ENCODE data around the gene CPPED1. TPM values are rescaled to one million over a fixed set of nuclear protein-coding genes. Genes with fewer than 3 reads are reported as not detected.

Gene CPPED1
- total RNA-seq, 2 donors from 2014 or later, result 22.8 to 29.1 TPM

DNA sequence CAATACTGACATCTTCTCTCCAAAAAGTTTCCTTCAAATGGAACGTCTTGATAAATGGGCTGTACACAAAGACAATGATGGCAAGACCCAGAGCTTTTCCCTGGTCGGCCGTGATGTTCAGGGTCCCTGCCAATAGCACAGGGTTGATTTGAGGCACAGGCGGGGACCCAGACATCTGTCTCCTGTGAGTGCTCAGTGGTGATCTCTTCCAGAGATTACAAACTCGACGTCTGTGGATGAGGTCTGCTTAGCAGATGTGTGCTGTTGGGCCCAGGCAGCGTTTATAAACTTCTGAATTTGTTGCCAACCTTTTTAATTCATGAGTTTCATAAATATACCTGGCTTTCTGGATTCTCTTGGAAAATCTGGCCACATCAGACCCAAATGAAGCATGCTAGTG is 14.9 kb downstream of the CPPED1 start:
- TF ChIP-seq CTCF (IDR thresholded peaks at IDR 0.05), result no peak

GRCh38 chr16:12786081-12786480 is 17.6 kb downstream of the CPPED1 start:
- Histone ChIP-seq H3K4me1 (no peaks in the 10 kb centered on the region), H3K4me3 (no peak overlapping the region), H3K9ac (ENCODE audit: low read depth in 2 of 2, low read length in 2 of 2) (no peak overlapping the region), H3K27ac (no peak overlapping the region), H3K36me3 (no peaks in the 10 kb centered on the region), H3K9me3 (no peaks in the 10 kb centered on the region), H3K27me3 (no peaks in the 10 kb centered on the region)
- intact Hi-C loops (cut with DNase I), result no loop called here
- no peak for TF ChIP-seq CTCF (IDR thresholded peaks at IDR 0.05)
- DNase-seq, result no peak

More for the DNA sequence above, 14.9 kb downstream of the CPPED1 start:
- H3K4me1 ChIP-seq, result no peaks in the 10 kb centered on the region
- no peak overlapping the region for H3K27ac ChIP-seq
- H3K36me3 ChIP-seq, result no peaks in the 10 kb centered on the region
- no peak overlapping the region for H3K9ac ChIP-seq (ENCODE audit: low read depth in 2 of 2, low read length in 2 of 2)
- no peak for DNase-seq
- no peaks in the 10 kb centered on the region for H3K27me3 ChIP-seq
- intact Hi-C loops (cut with DNase I), result no loop called here
- H3K4me3 ChIP-seq, result no peak overlapping the region
- H3K9me3 ChIP-seq, result no peaks in the 10 kb centered on the region

GRCh38 chr16:12784076-12784475 is 19.6 kb downstream of the CPPED1 start:
- Histone ChIP-seq H3K9me3 (no peaks in the 10 kb centered on the region), H3K27me3 (no peaks in the 10 kb centered on the region), H3K9ac (ENCODE audit: low read depth in 2 of 2, low read length in 2 of 2) (no peak overlapping the region), H3K4me3 (no peak overlapping the region), H3K27ac (no peak overlapping the region), H3K4me1 (no peaks in the 10 kb centered on the region), H3K36me3 (no peaks in the 10 kb centered on the region)
- intact Hi-C loops (cut with DNase I), result no loop called here
- no peak for TF ChIP-seq CTCF (IDR thresholded peaks at IDR 0.05)
- no peak for DNase-seq

DNA sequence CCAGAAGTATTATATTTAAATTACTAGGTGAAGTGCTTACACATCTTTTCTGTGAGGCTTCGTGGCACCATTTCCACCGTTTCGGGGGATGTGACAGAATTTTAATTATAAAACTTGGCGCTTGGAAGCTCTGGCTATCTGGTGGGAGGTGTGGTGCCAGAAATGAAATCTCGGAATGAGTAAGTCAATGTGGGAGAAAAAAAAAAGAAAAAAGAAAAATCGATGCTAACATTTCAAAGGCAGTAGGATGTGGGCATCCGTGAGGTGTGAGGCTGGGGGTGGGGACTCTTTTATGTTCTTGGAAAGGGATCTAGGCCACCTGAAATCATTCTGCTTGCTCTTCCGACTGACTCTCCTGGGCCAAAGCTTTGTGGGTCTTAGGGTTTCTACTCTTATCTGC is 21.9 kb downstream of the CPPED1 start:
- no peaks in the 10 kb centered on the region for H3K4me1 ChIP-seq
- H3K27me3 ChIP-seq, result no peaks in the 10 kb centered on the region
- no peaks in the 10 kb centered on the region for H3K9me3 ChIP-seq
- H3K27ac ChIP-seq, result no peak overlapping the region
- TF ChIP-seq CTCF (IDR thresholded peaks at IDR 0.05), result no peak
- no peaks in the 10 kb centered on the region for H3K36me3 ChIP-seq
- H3K9ac ChIP-seq (ENCODE audit: low read depth in 2 of 2, low read length in 2 of 2), result no peak overlapping the region
- H3K4me3 ChIP-seq, result no peak overlapping the region
- intact Hi-C loops (cut with DNase I), result no loop called here
- no peak for DNase-seq

- Histone ChIP-seq H3K4me3 (no peak overlapping the region), H3K36me3 (no peaks in the 10 kb centered on the region), H3K27ac (no peak overlapping the region), H3K9ac (ENCODE audit: low read depth in 2 of 2, low read length in 2 of 2) (no peak overlapping the region), H3K4me1 (no peaks in the 10 kb centered on the region), H3K9me3 (no peaks in the 10 kb centered on the region), H3K27me3 (no peaks in the 10 kb centered on the region)
- no peak for DNase-seq
- no peak for TF ChIP-seq CTCF (IDR thresholded peaks at IDR 0.05)
- intact Hi-C loops (cut with DNase I), result no loop called here
Observed at GRCh38 chr16:12780467-12780866, 23.2 kb downstream of the CPPED1 start.

GRCh38 chr16:12778726-12779125 is 25.0 kb downstream of the CPPED1 start:
- H3K9ac ChIP-seq (ENCODE audit: low read depth in 2 of 2, low read length in 2 of 2), result no peak overlapping the region
- H3K27ac ChIP-seq, result no peak overlapping the region
- intact Hi-C loops (cut with DNase I), result no loop called here
- H3K4me3 ChIP-seq, result no peak overlapping the region
- H3K27me3 ChIP-seq, result no peaks in the 10 kb centered on the region
- H3K9me3 ChIP-seq, result no peaks in the 10 kb centered on the region
- no peak for DNase-seq
- no peak for TF ChIP-seq CTCF (IDR thresholded peaks at IDR 0.05)
- H3K36me3 ChIP-seq, result no peaks in the 10 kb centered on the region
- no peaks in the 10 kb centered on the region for H3K4me1 ChIP-seq

Data from colonic mucosa (tissue), 4 donors.